Amniotic epithelial cell (primary cell): Measurements from ENCODE around the gene INSIG1.

Source experiments
- DNase-seq: peaks from one replicate; pipeline ENCODE4 v3.0.0-alpha.2; 2010; ENCODE audit warnings: low read depth

INSIG1 gene

DNA sequence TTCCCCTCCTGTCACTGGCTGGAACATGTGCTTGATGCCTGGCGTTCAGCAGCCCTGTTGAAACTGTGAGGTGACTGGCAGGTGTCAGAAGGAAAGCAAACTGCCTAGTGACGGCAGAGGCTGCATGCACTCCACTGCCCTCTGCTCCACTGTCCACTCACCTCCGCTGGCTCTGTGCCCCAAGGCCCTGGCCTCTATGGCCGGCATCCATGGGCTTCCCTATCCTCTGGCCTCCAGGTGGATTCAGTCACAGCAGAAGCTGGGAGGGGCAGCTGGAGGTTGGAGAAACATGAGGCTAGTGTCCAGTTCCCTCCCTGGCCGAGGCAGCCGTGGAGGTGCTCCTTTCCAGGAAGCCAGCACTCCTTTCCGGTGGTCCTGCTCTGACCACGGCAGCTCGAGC lies 31.2 kb upstream of the INSIG1 start:
- no peak for DNase-seq

GRCh38 chr7:155267023-155267422 lies 30.7 kb upstream of the INSIG1 start:
- DNase-seq = no peak

- DNase-seq = no peak
Measured at GRCh38 chr7:155267436-155267835, 30.2 kb upstream of the INSIG1 start.

DNA sequence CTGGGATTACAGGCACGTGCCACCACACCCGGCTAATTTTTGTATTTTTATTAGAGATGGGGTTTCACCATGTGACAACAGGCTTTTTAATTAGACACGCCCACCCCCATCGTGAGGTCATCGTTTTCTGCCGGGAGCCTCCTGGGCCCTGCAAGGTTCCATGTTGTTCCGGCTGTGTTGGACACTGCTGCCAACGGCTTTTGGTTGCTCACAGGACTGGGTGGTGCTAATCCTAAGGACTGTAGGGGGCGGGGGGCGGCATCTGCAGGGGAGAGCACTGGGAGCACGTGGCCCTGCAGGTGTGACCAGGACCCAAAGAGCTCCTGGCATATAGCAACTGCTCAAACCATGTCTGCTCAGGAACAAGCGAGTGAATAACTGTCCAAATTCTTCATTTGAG lies 29.5 kb upstream of the INSIG1 start:
- DNase-seq = no peak

DNA sequence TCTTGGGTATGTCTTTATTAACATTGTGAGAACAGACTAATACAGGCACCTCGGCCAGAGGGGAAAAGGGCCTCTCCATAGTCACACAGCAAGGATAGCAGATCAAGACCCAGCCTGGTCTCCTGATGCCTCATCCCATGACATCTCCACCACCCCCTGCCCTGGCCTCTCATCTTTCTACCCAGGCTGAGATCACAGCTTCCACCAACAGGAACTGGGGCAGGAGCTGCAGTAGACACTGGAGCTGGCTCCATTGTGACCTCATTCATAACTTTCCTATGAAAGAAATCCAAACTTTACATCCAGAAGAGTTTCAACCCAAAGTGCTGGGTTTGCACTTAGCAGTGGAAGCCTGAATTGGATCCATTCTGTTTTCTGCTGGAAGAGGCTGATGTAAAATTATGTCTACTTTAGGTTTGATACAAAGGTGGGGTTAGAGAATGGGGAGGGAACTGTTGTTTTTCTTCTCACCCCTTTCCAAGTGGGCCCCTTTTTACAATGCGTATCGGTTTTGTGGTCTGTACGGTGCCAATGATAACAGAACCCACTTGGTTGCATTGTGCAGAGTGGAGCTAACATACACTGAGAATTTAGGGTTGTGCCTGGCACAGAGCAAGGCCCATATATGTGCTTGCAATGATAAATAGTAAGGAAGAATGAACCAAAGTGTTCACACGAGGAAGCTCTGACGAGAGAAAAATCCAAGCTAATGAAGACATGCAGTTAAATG lies 28.6 kb upstream of the INSIG1 start:
- DNase-seq = no peak

DNA sequence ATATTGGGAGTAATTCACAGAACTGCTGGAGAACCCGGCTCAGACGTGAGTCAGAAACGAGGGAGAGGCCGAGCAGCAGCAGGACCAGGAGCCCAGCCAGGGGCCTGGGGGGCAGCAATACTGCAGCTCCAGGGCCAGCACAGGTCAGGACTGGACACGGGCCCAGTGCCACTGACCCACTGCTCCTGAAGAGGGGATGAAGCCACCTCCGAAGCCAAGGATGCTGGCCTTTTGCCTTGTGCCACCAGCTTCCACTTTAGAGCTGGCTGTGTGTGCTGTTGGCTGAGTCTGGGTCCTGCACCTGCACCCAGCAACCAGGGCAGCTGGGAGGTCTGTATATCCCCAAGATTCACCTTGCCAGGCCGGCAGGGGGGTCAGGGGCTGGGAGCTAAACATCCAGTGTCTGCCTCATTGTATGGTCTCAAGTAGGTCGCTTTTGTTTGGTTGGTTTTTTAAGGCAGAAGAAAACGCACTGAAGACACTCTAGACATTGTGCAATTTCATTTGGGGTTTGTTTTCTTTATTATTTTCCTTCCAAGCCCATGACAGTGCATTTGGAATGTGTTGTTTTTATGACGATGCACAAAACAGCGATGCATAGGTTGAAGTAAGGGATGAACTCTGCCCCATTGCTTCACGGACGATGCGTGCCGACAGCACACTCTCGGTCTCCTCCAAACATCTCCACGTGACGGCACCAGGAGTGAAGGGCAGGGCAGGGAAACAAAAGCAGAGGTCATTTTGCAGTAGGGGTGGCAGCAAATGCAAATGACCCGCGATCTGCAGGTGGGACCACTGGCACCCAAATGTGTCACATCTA lies 27.7 kb upstream of the INSIG1 start:
- DNase-seq = no peak

- DNase-seq = no peak
Measured at GRCh38 chr7:155270861-155271260, 26.8 kb upstream of the INSIG1 start.

GRCh38 chr7:155274633-155275355 lies 22.9 kb upstream of the INSIG1 start:
- no peak for DNase-seq

- DNase-seq = no peak
Measured at GRCh38 chr7:155276042-155276799, 21.5 kb upstream of the INSIG1 start.

GRCh38 chr7:155276800-155277375 lies 20.8 kb upstream of the INSIG1 start:
- no peak for DNase-seq

DNA sequence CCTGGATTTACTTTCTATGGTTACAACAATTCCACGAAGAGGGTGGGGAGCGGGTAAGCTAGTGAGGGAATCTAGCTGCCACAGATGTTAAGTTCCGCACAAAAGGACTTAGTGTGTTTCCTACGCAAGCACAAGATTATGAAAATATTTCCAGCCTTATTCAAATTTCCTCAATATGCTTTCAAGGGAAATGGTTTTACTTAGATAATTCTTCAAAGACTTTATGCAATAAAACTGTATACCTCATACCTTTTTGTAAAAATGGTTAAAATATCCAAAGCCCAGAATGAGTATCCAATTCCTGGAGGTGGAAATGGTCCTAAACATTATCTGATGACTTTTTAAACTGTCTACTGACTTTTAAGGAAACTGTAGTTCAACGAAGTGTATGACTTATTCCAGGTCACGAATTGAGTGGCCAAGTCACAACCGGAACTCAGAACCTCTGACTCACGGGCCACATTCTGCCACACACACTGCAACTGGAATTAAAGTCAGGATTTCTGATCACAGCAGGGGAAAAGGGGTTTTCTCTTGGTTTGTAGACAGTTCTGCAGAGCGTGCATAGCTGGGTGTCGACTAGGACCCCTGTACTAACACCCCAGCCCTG lies 20.2 kb upstream of the INSIG1 start:
- DNase-seq = no peak

GRCh38 chr7:155278921-155279320 lies 18.8 kb upstream of the INSIG1 start:
- DNase-seq = no peak

DNA sequence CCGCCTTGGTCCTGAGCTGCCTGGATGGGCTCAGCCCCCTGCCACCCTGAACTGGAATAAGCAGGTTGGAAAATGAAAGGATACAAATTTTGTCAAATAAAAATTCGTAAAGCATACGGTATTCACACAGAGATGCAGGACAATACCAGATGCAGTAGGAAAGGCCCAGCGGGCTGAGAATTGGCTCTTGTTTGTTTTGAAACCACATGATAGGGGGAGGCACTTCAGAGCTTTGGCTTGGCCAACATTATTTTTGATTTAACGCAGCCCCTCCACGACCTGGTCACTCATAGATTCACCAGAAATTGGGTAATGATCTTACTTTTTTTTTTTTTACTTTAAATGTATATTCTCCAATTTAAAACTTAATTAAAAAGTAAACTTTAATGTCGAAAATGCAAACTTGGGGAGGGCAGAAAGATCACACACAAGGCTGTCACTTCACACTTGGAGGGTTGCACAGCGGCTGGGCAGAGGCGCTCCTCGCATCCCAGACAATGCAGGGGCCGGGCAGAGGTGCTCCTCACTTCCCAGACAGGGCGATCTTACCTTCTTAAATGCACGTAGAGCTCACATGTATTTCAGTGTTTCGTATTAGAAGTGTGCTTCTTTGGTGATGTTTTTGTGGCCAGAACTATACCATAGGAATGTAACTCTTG lies 17.8 kb upstream of the INSIG1 start:
- DNase-seq = no peak

- DNase-seq = no peak
Measured at GRCh38 chr7:155280446-155281397, 17.0 kb upstream of the INSIG1 start.

DNA sequence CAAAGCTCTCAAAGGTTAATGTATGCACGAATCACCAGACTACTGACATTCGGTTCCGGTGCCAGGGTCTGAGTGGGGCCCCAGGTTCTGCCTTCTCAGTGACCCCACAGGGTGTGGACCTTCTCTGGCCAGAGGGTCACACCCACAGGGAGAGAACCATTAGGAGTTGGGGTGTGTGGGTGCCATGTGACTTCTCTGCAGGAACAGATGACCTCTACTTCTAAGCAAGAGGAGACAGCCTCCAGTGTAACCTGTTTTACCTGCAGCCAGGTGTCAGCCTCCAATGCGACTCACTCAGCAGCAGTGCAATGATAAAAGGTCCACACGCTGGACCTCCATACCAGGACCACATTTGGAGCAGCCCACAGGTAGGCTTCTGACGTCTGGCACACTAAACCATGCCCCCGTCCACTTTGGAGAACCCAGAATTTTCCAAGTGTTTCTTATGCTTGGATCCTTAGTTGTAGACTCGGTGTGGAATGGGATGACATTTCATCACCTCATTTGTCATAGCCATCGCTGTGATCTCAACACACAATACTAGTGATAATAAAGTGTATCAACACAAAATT lies 16.2 kb upstream of the INSIG1 start:
- no peak for DNase-seq

DNA sequence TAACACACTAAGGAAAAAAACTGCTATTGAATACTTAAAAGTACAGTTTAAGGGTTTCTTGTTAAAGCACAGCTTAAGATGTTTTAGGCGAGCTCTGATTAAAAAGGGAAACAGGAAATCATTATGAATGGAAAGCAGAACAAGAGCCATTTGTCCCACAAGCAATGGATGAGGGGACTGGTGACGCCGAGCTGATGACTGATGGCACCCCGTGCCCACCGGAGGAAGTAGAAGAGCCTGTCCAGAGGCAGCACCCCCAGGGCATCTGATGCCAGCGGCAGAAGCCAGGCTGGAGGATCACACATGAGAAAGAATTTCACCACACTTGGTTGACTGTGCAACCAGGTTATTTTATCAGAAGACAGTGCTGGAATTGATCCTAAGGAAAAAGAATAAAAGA lies 15.0 kb upstream of the INSIG1 start:
- no peak for DNase-seq

DNA sequence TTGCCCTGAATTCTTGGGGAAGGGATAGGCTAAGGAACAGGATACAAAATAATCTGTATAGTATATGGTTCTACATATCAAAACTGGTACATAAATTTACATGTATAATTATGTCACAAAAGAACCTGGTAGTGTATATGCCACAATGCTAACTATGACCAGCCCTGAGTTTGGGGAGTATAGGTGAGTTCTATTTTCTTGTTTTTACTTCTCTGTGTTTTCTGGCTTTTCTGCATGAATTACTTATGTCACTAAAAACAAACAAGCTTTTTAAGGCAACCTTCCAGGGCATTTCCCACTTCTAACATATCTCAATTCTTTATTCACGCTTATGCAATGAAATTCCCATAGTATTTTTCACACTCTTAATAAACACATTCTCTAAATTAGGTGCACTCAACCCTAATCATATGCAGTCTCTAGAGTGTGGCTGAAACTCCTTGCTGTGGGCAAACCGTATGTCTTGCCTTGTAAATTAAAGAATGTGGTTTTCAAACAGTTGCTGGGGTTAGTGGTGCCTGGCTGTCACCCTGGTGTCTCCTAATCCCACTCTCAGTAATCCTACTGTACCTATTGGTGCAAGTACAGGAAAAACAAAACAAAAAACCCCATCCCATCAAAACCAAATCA lies 14.0 kb upstream of the INSIG1 start:
- DNase-seq = no peak

DNA sequence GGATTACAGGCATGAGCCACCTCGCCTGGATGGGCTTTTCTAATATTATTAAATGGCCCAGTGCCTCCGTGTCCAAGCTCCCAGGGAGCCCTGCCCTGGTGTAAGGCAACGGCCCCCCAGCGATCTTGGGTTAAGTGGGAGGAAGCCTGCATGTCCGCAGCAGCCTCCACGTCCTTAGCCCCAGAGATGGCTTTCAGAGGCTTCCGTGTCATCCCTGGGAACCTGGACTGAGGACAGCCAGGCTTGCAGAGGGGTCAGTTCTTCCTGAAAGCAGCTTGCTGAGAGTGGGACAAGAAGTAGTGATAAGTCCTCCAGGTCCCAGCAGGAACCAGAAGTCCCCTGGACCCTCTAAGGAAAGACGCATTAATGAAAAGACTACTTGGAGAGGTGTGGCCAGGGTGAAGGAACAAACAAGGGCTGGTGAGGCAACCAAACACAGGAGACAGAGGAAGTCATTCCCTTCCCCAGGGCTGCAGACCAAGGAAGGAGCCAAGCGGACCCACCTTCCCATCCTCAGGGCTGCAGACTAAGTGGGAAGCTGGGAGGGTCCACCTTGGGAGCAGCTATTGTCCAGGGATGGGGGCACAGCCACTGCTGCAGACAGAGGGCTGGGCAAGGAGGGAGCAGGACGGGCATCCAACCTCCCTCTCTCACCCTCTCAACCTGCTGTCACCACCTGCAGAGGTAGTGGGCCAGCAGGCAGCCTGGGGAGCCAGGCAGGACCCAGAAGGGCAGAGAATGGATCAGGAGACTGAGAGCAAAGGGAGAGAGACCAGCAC lies 13.0 kb upstream of the INSIG1 start:
- DNase-seq = no peak
